ENCODE measurements around the gene MAP2. TPM values are rescaled to one million over a fixed set of nuclear protein-coding genes. Genes with fewer than 3 reads are reported as not detected.

Gene MAP2
- total and polyA plus RNA-seq, 2 of the 8 experiments (the other 6 are each of a cell fraction or from before 2014, with no cell fraction given), result 5.9 to 9.4 TPM

DNA sequence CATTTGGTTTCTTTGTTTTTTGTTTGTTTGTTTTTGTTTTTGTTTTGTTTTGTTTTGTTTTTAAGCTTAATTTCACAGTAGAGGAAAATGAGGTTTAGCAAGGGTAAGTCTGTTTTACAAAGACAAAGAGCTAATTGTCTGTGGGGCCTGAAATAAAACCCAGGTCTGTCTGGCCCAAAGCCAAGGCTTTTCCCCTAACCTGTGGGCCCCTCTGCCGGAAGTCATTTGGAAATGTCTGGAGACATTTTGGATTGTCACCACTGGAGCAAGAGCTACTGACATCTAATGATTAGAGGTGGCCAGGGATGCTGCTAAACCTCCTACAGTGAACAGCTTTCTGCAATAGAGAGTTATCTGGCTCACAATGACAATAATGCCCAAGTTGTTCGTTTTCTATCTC, 167.2 kb downstream of the MAP2 start:
- Histone ChIP-seq H2BK15ac (ENCODE audit: low read length) (no peak overlapping the region), H3K27me3 (replicated peaks in 1 of 4; ENCODE audit: control insufficient read depth in 3 of 4, extremely low read depth in 1 of 4, insufficient read depth in 3 of 4, low read length in 3 of 4) (no peaks in the 10 kb centered on the region), H3K36me3 (ENCODE audit: control insufficient read depth in 2 of 4, insufficient read depth in 4 of 4, low read length in 3 of 4) (no peaks in the 10 kb centered on the region), H3K79me1 (ENCODE audit: low read depth, low read length) (no peaks in the 10 kb centered on the region), H3K27ac (ENCODE audit: low read depth, low read length) (no peak overlapping the region), H3K23me2 (ENCODE audit: low read depth, low read length) (no peaks in the 10 kb centered on the region), H4K5ac (ENCODE audit: insufficient read length, low read depth, low read length) (no peak overlapping the region), H2BK5ac (ENCODE audit: low read depth, low read length) (no peak overlapping the region), H3K4me2 (ENCODE audit: insufficient read depth in 1 of 2, low read depth in 2 of 2, low read length in 2 of 2) (no peak overlapping the region), H3K4ac (replicated peaks; ENCODE audit: insufficient read length, low read depth, low read length) (no peak overlapping the region), H3K79me2 (ENCODE audit: control insufficient read depth in 1 of 2, insufficient read depth in 2 of 2, low read length in 2 of 2) (no peaks in the 10 kb centered on the region), H2AFZ (ENCODE audit: low read length) (no peak overlapping the region), H4K91ac (replicated peaks; ENCODE audit: insufficient read length, low read length) (no peak overlapping the region), H2BK120ac (replicated peaks; ENCODE audit: low read depth, low read length) (no peak overlapping the region), H3K18ac (ENCODE audit: extremely low read depth, low read length) (no peak overlapping the region), H2BK12ac (ENCODE audit: low read depth, low read length) (no peak overlapping the region), H2AK5ac (ENCODE audit: low read depth, low read length) (no peak overlapping the region), H4K8ac (ENCODE audit: extremely low read depth, insufficient read depth, low read length) (no peak overlapping the region), H3K4me3 (ENCODE audit: extremely low read depth in 1 of 4, insufficient read depth in 2 of 4, low read depth in 3 of 4, low read length in 4 of 4) (no peak overlapping the region), H3K9ac (replicated peaks in 1 of 4; ENCODE audit: extremely low read depth in 1 of 4, low read depth in 3 of 4, low read length in 3 of 4) (no peak overlapping the region), H3K14ac (ENCODE audit: insufficient read length) (no peak overlapping the region), H4K20me1 (replicated peaks in 1 of 2; ENCODE audit: control insufficient read depth in 1 of 2, insufficient read depth in 2 of 2, low read length in 2 of 2) (no peaks in the 10 kb centered on the region), H3K9me3 (ENCODE audit: insufficient read depth in 2 of 2, low read depth in 1 of 2, low read length in 1 of 2) (no peaks in the 10 kb centered on the region), H3K4me1 (replicated peaks in 1 of 4; ENCODE audit: control insufficient read depth in 3 of 4, insufficient read depth in 4 of 4, low read length in 3 of 4) (no peaks in the 10 kb centered on the region), H2BK20ac (ENCODE audit: low read length) (no peak overlapping the region), H3K23ac (ENCODE audit: insufficient read length) (no peak overlapping the region), H3K56ac (replicated peaks; ENCODE audit: insufficient read length, low read depth, low read length) (no peak overlapping the region)
- POLR2A ChIA-PET (ENCODE audit: partially characterized antibody), result interaction anchor here (0.5 kb wide), 1 partner anchor 911 kb away, joined by 3 read pairs; no protein-coding TSS in a partner anchor
- FAIRE-seq (no peak), DNase-seq (ENCODE audit: low read depth in 1 of 2, low spot score in 2 of 2) (no peak)
- TF ChIP-seq ATF3 (IDR thresholded peaks at IDR 0.05; ENCODE audit: insufficient read depth, low read depth, low read length) (no peak), CBX5 (IDR thresholded peaks at IDR 0.05; ENCODE audit: low read depth, low read length) (no peak), SAP30 (IDR thresholded peaks at IDR 0.05; ENCODE audit: insufficient read depth, insufficient replicate concordance, low read length) (no peak), TEAD4 (IDR thresholded peaks at IDR 0.05; ENCODE audit: low read depth, low read length) (no peak), MAFK (IDR thresholded peaks at IDR 0.05; ENCODE audit: low read depth, low read length) (no peak), ZNF274 (IDR thresholded peaks at IDR 0.05; ENCODE audit: borderline replicate concordance, extremely low read depth, low read length) (no peak), EP300 (IDR thresholded peaks at IDR 0.05; ENCODE audit: borderline replicate concordance in 1 of 2, low read depth in 2 of 2, low read length in 2 of 2) (no peak), EGR1 (IDR thresholded peaks at IDR 0.05; ENCODE audit: borderline replicate concordance, low read depth, low read length) (no peak)
- TF ChIP-seq, protein P1, sequence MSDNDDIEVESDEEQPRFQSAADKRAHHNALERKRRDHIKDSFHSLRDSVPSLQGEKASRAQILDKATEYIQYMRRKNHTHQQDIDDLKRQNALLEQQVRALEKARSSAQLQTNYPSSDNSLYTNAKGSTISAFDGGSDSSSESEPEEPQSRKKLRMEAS (IDR thresholded peaks at IDR 0.05), result no peak
- CTCF ChIA-PET (ENCODE audit: partially characterized antibody), result interaction anchor here (0.7 to 0.8 kb wide), 2 partner anchors 34 to 171 kb away, joined by 3 to 4 read pairs; no protein-coding TSS in a partner anchor
- WGBS, 2 experiments (ENCODE audit: extremely low coverage in 1 of 2, insufficient coverage in 1 of 2, insufficient read length in 1 of 2, insufficient replicate concordance in 2 of 2, low coverage in 1 of 2, low lambda C conversion rate in 2 of 2, missing lambda C conversion rate in 1 of 2), result 82% methylated on average over 2 of the region's 2 CpGs; no CpG with 5 or more reads in 1 of the 2 experiments

Measured in H1 (cell line).